HG03159 (cell line): ENCODE measurements around the gene GNAO1.

Source experiments
- ATAC-seq: cut with Tn5 transposase; IDR thresholded peaks from one replicate; pipeline ENCODE4 v1.9.1; 2021; ENCODE audit warnings: mild to moderate bottlenecking, moderate library complexity; ENCODE audit not compliant: unreplicated experiment

GNAO1 gene

GRCh38 chr16:56282451-56282850 lies 91.2 kb downstream of the GNAO1 start:
- ATAC-seq = no peak

- ATAC-seq = no peak
Observed at GRCh38 chr16:56284521-56284920, 93.2 kb downstream of the GNAO1 start.

- no peak for ATAC-seq
Observed at GRCh38 chr16:56286809-56287208, 95.5 kb downstream of the GNAO1 start.

GRCh38 chr16:56288019-56288418 lies 96.7 kb downstream of the GNAO1 start:
- ATAC-seq = no peak

- ATAC-seq = no peak
Observed at GRCh38 chr16:56289416-56289815, 98.1 kb downstream of the GNAO1 start.

- no peak for ATAC-seq
Observed at GRCh38 chr16:56289862-56290261, 98.6 kb downstream of the GNAO1 start.

- no peak for ATAC-seq
Observed at GRCh38 chr16:56294014-56294413, 102.7 kb downstream of the GNAO1 start.

- ATAC-seq = no peak
Observed at GRCh38 chr16:56294579-56294978, 103.3 kb downstream of the GNAO1 start.

GRCh38 chr16:56295059-56295665 lies 103.9 kb downstream of the GNAO1 start:
- no peak for ATAC-seq

- ATAC-seq = no peak
Observed at GRCh38 chr16:56295739-56296527, 104.6 kb downstream of the GNAO1 start.

GRCh38 chr16:56297684-56298083 lies 106.4 kb downstream of the GNAO1 start:
- no peak for ATAC-seq

GRCh38 chr16:56298116-56298515 lies 106.8 kb downstream of the GNAO1 start:
- no peak for ATAC-seq

- no peak for ATAC-seq
Observed at GRCh38 chr16:56298948-56299596, 107.8 kb downstream of the GNAO1 start.

GRCh38 chr16:56300242-56300623 lies 108.9 kb downstream of the GNAO1 start:
- no peak for ATAC-seq

GRCh38 chr16:56300891-56301850 lies 109.9 kb downstream of the GNAO1 start:
- no peak for ATAC-seq

GRCh38 chr16:56302506-56302905 lies 111.2 kb downstream of the GNAO1 start:
- no peak for ATAC-seq

GRCh38 chr16:56303066-56303715 lies 111.9 kb downstream of the GNAO1 start:
- ATAC-seq = no peak

GRCh38 chr16:56303880-56304279 lies 112.6 kb downstream of the GNAO1 start:
- ATAC-seq = no peak

GRCh38 chr16:56305956-56306565 lies 114.8 kb downstream of the GNAO1 start:
- no peak for ATAC-seq
